Neural cell (in vitro differentiated cells): ENCODE results near the gene AKT1S1.

Source experiments
- CTCF ChIP-seq: fragments of 450-650 bp; IDR thresholded peaks from 2 replicates; pipeline ENCODE4 v1.5.1; 2014; ENCODE audit warnings: antibody characterized with exemption, mild to moderate bottlenecking, moderate library complexity; ENCODE audit not compliant: poor library complexity, severe bottlenecking
- RAD21 ChIP-seq: fragments of 450-650 bp; conservative IDR thresholded peaks from 2 replicates; pipeline ENCODE4 v1.6.1; 2014; ENCODE audit warnings: antibody characterized with exemption, mild to moderate bottlenecking, moderate library complexity
- REST ChIP-seq: IDR thresholded peaks from 2 replicates; pipeline ENCODE4 v1.6.1; 2012; ENCODE audit warnings: borderline replicate concordance

GRCh38 chr19:49838885-49839588 is 38.1 kb downstream of the AKT1S1 start:
- no peak for TF ChIP-seq RAD21
- TF ChIP-seq CTCF: no peak
- TF ChIP-seq REST: no peak
